Fibroblast of upper back skin (primary cell): Measurements from ENCODE around the gene JAKMIP3.

ENCODE experiments used
- DNase-seq: peaks from one replicate; pipeline ENCODE4 v3.0.0-alpha.2; 2013

JAKMIP3 gene

GRCh38 chr10:132113766-132114365 lies 48.1 kb downstream of the JAKMIP3 start:
- DNase-seq = no peak

GRCh38 chr10:132114953-132115520 lies 49.3 kb downstream of the JAKMIP3 start:
- DNase-seq = no peak
